HepG2 (cell line): ENCODE data around the gene PIANP. TPM values are rescaled to one million over a fixed set of nuclear protein-coding genes. Genes with fewer than 3 reads are reported as not detected.
"Not testable (repeated sequence)": the region's sequence is repeated elsewhere in the genome, so short reads cannot be mapped to it uniquely, and the experiment has no call there.

Source experiments
- ATAC-seq: fragments of 200-7000 bp; cut with Tn5 transposase; 3 replicates; pipeline ENCODE4 v1.9.1; 2020; ENCODE audit warnings: mild to moderate bottlenecking, moderate library complexity
- BruUV-seq: library from RNA; stranded (reverse); fragments of 400-500 nt; replicated peaks from 2 replicates; lab custom pipeline; 2021; lab: Mats Ljungman, UMichigan
- CTCF ChIA-PET: fragments of 300-600 bp; formaldehyde crosslinking; extraction: SDS; loops from one replicate; lab custom pipeline; 2021; ENCODE audit warnings: low total read pairs, inconsistent platforms, low intra/inter-chr PET ratio; lab: Yijun Ruan, JAX
- POLR2A ChIA-PET: fragments of 350-600 bp; sonication (Branson Sonifier 250); formaldehyde crosslinking; loops from one replicate; lab custom pipeline; 2020; ENCODE audit warnings: antibody characterized with exemption, inconsistent platforms; lab: Yijun Ruan, JAX
- DNase-seq: peaks from one replicate; pipeline ENCODE4 v3.0.0-alpha.2; 2015; ENCODE audit warnings: low spot score
- FAIRE-seq: peaks from 3 replicates; lab custom pipeline; 2011; peaks lifted over from hg19 to GRCh38; lab: Jason Lieb, UNC
- H2AFZ ChIP-seq: one replicate; pipeline ENCODE4 v1.6.1; 2011; ENCODE audit warnings: low read length, inconsistent platforms
- H3K27ac ChIP-seq: fragments of 300-600 bp; 3 replicates; pipeline ENCODE4 v1.8.0; 2011; ENCODE audit warnings: mixed run types, mild to moderate bottlenecking, mixed read lengths, low read length, inconsistent platforms; ENCODE audit not compliant: insufficient read depth; ENCODE audit errors: extremely low read length
- H3K27me3 ChIP-seq, 2 experiments: fragments of 200-600 bp in 1 of 2; 2 replicates in 1 of 2; 3 replicates in 1 of 2; pipeline versions ENCODE4 v1.6.0 to v1.8.0; 2011; ENCODE audit warnings: low read length in 2 of 2, mild to moderate bottlenecking in 2 of 2, moderate library complexity in 2 of 2, inconsistent platforms in 1 of 2; ENCODE audit not compliant: insufficient read depth in 2 of 2, control insufficient read depth in 1 of 2
- H3K36me3 ChIP-seq, 2 experiments: fragments of 200-600 bp in 1 of 2; replicated peaks in 1 of 2; 2 replicates in 1 of 2; 3 replicates in 1 of 2; pipeline versions ENCODE4 v1.5.1 to v1.8.0; 2011; ENCODE audit warnings: low read length in 2 of 2, inconsistent platforms in 1 of 2; ENCODE audit not compliant: insufficient read depth in 2 of 2, control insufficient read depth in 1 of 2
- H3K4me1 ChIP-seq: 2 replicates; pipeline ENCODE4 v1.5.1; 2012; ENCODE audit warnings: low read length, inconsistent platforms; ENCODE audit not compliant: insufficient read depth
- H3K4me2 ChIP-seq: 2 replicates; pipeline ENCODE4 v1.6.0; 2011; ENCODE audit warnings: low read depth, low read length, inconsistent platforms
- H3K4me3 ChIP-seq, 3 experiments: fragments of 200-600 bp in 1 of 3; sonication (generic), shearing (Covaris generic) in 1 of 3; replicated peaks in 1 of 3; 2 replicates each; pipeline ENCODE4 v1.5.1; 2011 to 2016; ENCODE audit warnings: low read length in 3 of 3, inconsistent platforms in 2 of 3, low read depth in 2 of 3, mild to moderate bottlenecking in 2 of 3, control low read depth in 1 of 3, mixed read lengths in 1 of 3; ENCODE audit not compliant: insufficient read depth in 1 of 3
- H3K79me2 ChIP-seq: one replicate; pipeline ENCODE4 v1.6.1; 2011; ENCODE audit warnings: low read length, inconsistent platforms; ENCODE audit not compliant: insufficient read depth
- H3K9ac ChIP-seq: 2 replicates; pipeline ENCODE4 v1.6.0; 2011; ENCODE audit warnings: mild to moderate bottlenecking, low read depth, low read length, inconsistent platforms; ENCODE audit not compliant: insufficient read depth
- H3K9me3 ChIP-seq: 2 replicates; pipeline ENCODE4 v1.5.1; 2012; ENCODE audit warnings: mild to moderate bottlenecking, low read length
- H4K20me1 ChIP-seq: 2 replicates; pipeline ENCODE4 v1.6.0; 2011; ENCODE audit warnings: inconsistent platforms, mild to moderate bottlenecking, low read length, moderate library complexity; ENCODE audit not compliant: insufficient read depth
- HIVEP1 ChIP-seq: sonication (generic); formaldehyde crosslinking; IDR thresholded peaks from 2 replicates; pipeline ENCODE4 v1.4.0; 2020; ENCODE audit warnings: mild to moderate bottlenecking, missing genetic modification reagents
- HMGXB4 ChIP-seq, 2 experiments: sonication (generic) in 1 of 2; formaldehyde crosslinking in 1 of 2; IDR thresholded peaks; 2 replicates each; pipeline versions ENCODE4 v1.4.0 to v1.6.1; 2018 to 2020; ENCODE audit warnings: missing genetic modification reagents in 2 of 2, borderline replicate concordance in 1 of 2, low read depth in 1 of 2, mild to moderate bottlenecking in 1 of 2, missing biosample characterization in 1 of 2
- MXD4 ChIP-seq: IDR thresholded peaks from 2 replicates; pipeline ENCODE4 v1.6.1; 2016; ENCODE audit warnings: mild to moderate bottlenecking, missing biosample characterization, missing genetic modification reagents
- NFYB ChIP-seq: sonication (generic); formaldehyde crosslinking; IDR thresholded peaks from 2 replicates; pipeline ENCODE4 v1.4.0; 2020; ENCODE audit warnings: missing genetic modification reagents
- NFYC ChIP-seq: IDR thresholded peaks from 2 replicates; pipeline ENCODE4 v1.6.1; 2016; ENCODE audit warnings: missing genetic modification reagents, missing compliant biosample characterization
- POLR2A ChIP-seq, 2 experiments: IDR thresholded peaks; 2 replicates each; pipeline ENCODE4 v1.6.1; 2011; ENCODE audit warnings: low read depth in 2 of 2, low read length in 2 of 2, mild to moderate bottlenecking in 1 of 2, moderate library complexity in 1 of 2; ENCODE audit not compliant: insufficient read depth in 1 of 2
- POLR2AphosphoS5 ChIP-seq: IDR thresholded peaks from 2 replicates; pipeline ENCODE4 v1.6.1; 2012; ENCODE audit warnings: low read depth, low read length
- ZBTB38 ChIP-seq: sonication (generic); formaldehyde crosslinking; IDR thresholded peaks from 2 replicates; pipeline ENCODE4 v1.5.1; 2020; ENCODE audit warnings: mild to moderate bottlenecking, missing genetic modification reagents
- ZNF230 ChIP-seq: sonication (generic); formaldehyde crosslinking; IDR thresholded peaks from 2 replicates; pipeline ENCODE4 v1.4.0; 2020; ENCODE audit warnings: mild to moderate bottlenecking, missing genetic modification reagents
- WGBS: methylation state at CpG from one replicate; pipeline ENCODE4 v1.1.6; 2017; ENCODE audit warnings: low lambda C conversion rate; 5-methylcytosine and 5-hydroxymethylcytosine counted together
- in situ Hi-C: cut with HindIII; loops from 2 replicates; pipeline ENCODE4 v1.10.0; 2017; ENCODE audit warnings: low pct_unique_long_range_greater_than_20kb; ENCODE audit not compliant: extremely low pct_ligation_motif_present
- intact Hi-C: fragments of 100-400 bp; cut with micrococcal nuclease; formaldehyde crosslinking; loops from one replicate; pipeline ENCODE4 v1.10.0; 2022; ENCODE audit not compliant: unreplicated experiment
- polyA plus RNA-seq, 8 experiments: library from polyadenylated mRNA; depleted of rRNA in 3 of 8; stranded (reverse) in 7 of 8; unstranded in 1 of 8; fragments of >200 nt; fragmentation: Illumina TruSeq in 4 of 8; extraction: Trizol in 4 of 8; gene quantifications; 2 replicates each; pipeline versions ENCODE4 v1.2.1 to v1.2.3, GENCODE V29; 2011 to 2016; ENCODE audit warnings: low read depth in 4 of 8, missing spikeins in 1 of 8, mixed read lengths in 1 of 8; ENCODE audit not compliant: insufficient read depth in 1 of 8
- total RNA-seq, 5 experiments: library from RNA; depleted of rRNA; stranded (reverse); fragments of >200 nt; fragmentation: Illumina TruSeq; extraction: Trizol; gene quantifications; 2 replicates each; pipeline ENCODE4 v1.2.3, GENCODE V29; 2016; ENCODE audit warnings: low read depth in 1 of 5
- TF ChIP-seq, protein P1 (sequence below): sonication (generic); formaldehyde crosslinking; IDR thresholded peaks from 2 replicates; pipeline ENCODE4 v1.4.0; 2020; ENCODE audit warnings: missing genetic modification reagents, borderline replicate concordance

PIANP gene
- total and polyA plus RNA-seq, 2 of the 13 experiments (the other 11 are each of a cell fraction or from before 2014, with no cell fraction given), result not detected

GRCh38 chr12:6716031-6716873, 15.6 kb upstream of the PIANP start:
- POLR2A ChIA-PET, result interaction anchor here (1.0 to 2.3 kb wide), 4 partner anchors 8 to 182 kb away, joined by 3 to 12 read pairs (median 4); partner anchors contain the start of genes CDCA3, COPS7A, GAPDH and USP5
- H3K79me2 ChIP-seq, H3K27ac ChIP-seq, BruUV-seq, H3K4me2 ChIP-seq, in situ Hi-C loops, intact Hi-C loops, H4K20me1 ChIP-seq, DNase-seq, FAIRE-seq, CTCF ChIA-PET, H3K4me3 ChIP-seq, H3K9me3 ChIP-seq, H3K27me3 ChIP-seq, H2AFZ ChIP-seq, ATAC-seq, H3K9ac ChIP-seq, H3K36me3 ChIP-seq: not testable (repeated sequence)
- WGBS, result 90% methylated on average over 9 of the region's 41 CpGs
- TF ChIP-seq NFYC (CRISPR knock-in tag), result peak; percentile 73
- H3K4me1 ChIP-seq, result peaks cover 13% of the 10 kb centered on the region

DNA sequence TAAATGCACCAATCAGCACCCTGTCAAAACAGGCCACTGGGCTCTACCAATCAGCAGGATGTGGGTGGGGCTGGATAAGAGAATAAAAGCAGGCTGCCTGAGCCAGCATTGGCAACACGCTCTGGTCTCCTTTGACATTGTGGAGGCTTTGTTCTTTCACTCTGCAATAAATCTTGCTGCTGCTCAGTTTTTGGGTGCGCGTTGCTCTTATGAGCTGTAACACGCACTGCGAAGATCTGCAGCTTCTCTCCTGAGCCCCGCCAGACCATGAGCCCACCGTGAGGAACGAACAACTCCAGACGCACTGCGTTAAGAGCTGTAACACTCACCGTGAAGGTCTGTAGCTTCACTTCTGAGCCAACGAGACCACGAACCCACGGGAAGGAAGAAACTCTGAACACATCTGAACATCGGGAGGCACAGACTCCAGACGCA, 8.4 kb upstream of the PIANP start:
- no peak overlapping the region for H3K27ac ChIP-seq
- CTCF ChIA-PET, result no interaction called here
- H3K27me3 ChIP-seq, result peaks cover 0 to 7% of the 10 kb centered on the region in 2 experiments; a peak in 1 of 5 replicates
- intact Hi-C loops, result no loop called here
- no peak for DNase-seq
- 87% methylated on average over 16 of the region's 16 CpGs for WGBS
- H3K4me1 ChIP-seq, result peaks cover under 1% of the 10 kb centered on the region; the same call in 1 of the 2 replicates
- no TSS peak for BruUV-seq
- ATAC-seq, result peak; percentile 32; the same call in 2 of the 3 replicates
- no peak overlapping the region for H3K4me2 ChIP-seq
- H4K20me1 ChIP-seq, result no peaks in the 10 kb centered on the region
- POLR2A ChIA-PET, result interaction anchor here (2.6 kb wide), 1 partner anchor 15 kb away, joined by 9 read pairs; the partner anchor contains the start of gene COPS7A
- in situ Hi-C loops, result no loop called here
- H3K4me3 ChIP-seq, result no peak overlapping the region
- H3K36me3 ChIP-seq, result no peaks in the 10 kb centered on the region
- H3K79me2 ChIP-seq, result no peaks in the 10 kb centered on the region
- no peak for FAIRE-seq
- no peak overlapping the region for H2AFZ ChIP-seq
- H3K9me3 ChIP-seq, result no peaks in the 10 kb centered on the region
- no peak overlapping the region for H3K9ac ChIP-seq
- TF ChIP-seq, protein P1, sequence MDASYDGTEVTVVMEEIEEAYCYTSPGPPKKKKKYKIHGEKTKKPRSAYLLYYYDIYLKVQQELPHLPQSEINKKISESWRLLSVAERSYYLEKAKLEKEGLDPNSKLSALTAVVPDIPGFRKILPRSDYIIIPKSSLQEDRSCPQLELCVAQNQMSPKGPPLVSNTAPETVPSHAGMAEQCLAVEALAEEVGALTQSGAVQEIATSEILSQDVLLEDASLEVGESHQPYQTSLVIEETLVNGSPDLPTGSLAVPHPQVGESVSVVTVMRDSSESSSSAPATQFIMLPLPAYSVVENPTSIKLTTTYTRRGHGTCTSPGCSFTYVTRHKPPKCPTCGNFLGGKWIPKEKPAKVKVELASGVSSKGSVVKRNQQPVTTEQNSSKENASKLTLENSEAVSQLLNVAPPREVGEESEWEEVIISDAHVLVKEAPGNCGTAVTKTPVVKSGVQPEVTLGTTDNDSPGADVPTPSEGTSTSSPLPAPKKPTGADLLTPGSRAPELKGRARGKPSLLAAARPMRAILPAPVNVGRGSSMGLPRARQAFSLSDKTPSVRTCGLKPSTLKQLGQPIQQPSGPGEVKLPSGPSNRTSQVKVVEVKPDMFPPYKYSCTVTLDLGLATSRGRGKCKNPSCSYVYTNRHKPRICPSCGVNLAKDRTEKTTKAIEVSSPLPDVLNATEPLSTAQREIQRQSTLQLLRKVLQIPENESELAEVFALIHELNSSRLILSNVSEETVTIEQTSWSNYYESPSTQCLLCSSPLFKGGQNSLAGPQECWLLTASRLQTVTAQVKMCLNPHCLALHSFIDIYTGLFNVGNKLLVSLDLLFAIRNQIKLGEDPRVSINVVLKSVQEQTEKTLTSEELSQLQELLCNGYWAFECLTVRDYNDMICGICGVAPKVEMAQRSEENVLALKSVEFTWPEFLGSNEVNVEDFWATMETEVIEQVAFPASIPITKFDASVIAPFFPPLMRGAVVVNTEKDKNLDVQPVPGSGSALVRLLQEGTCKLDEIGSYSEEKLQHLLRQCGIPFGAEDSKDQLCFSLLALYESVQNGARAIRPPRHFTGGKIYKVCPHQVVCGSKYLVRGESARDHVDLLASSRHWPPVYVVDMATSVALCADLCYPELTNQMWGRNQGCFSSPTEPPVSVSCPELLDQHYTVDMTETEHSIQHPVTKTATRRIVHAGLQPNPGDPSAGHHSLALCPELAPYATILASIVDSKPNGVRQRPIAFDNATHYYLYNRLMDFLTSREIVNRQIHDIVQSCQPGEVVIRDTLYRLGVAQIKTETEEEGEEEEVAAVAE (CRISPR knock-in tag), result no peak
- TF ChIP-seq NFYC (CRISPR knock-in tag) (peak; percentile 74), NFYB (CRISPR knock-in tag) (peak; percentile 78), ZBTB38 (peak; percentile 20; the same call in 1 of the 2 replicates), HMGXB4 (CRISPR knock-in tag; IDR thresholded peaks at IDR 0.05; ENCODE audit: borderline replicate concordance in 1 of 2, low read depth in 1 of 2) (no peak), ZNF230 (CRISPR knock-in tag) (no peak), MXD4 (no peak), POLR2AphosphoS5 (peak; percentile 32; the same call in 1 of the 2 replicates), POLR2A (IDR thresholded peaks at IDR 0.05; ENCODE audit: insufficient read depth in 1 of 2, low read depth in 2 of 2, low read length in 2 of 2) (peak; percentile 56 to 81), HIVEP1 (CRISPR knock-in tag) (no peak)
